Choroid plexus epithelial cell (primary cell): ENCODE data around the gene CAPRIN1.

Experiments used
- DNase-seq: peaks from one replicate; pipeline ENCODE4 v3.0.0-alpha.2; 2010; ENCODE audit warnings: low read depth
- H3K4me3 ChIP-seq: 2 replicates; pipeline ENCODE4 v1.5.1; 2011; ENCODE audit warnings: low read depth, mild to moderate bottlenecking, control low read depth, low read length, moderate library complexity
- CTCF ChIP-seq: conservative IDR thresholded peaks from 2 replicates; pipeline ENCODE4 v1.5.1; 2011; ENCODE audit warnings: low read depth, mild to moderate bottlenecking, control low read depth, inconsistent platforms, low read length, moderate library complexity

The CAPRIN1 gene

GRCh38 chr11:34132261-34132965 lies 80.9 kb downstream of the CAPRIN1 start:
- DNase-seq = no peak
- no peak overlapping the region for H3K4me3 ChIP-seq
- TF ChIP-seq CTCF = no peak

GRCh38 chr11:34134765-34135164 lies 83.2 kb downstream of the CAPRIN1 start:
- no peak for TF ChIP-seq CTCF
- no peak overlapping the region for H3K4me3 ChIP-seq
- DNase-seq = no peak

- TF ChIP-seq CTCF = no peak
- no peak for DNase-seq
- H3K4me3 ChIP-seq = no peak overlapping the region
Observed at GRCh38 chr11:34135439-34135838, 83.9 kb downstream of the CAPRIN1 start.

- no peak for DNase-seq
- no peak for TF ChIP-seq CTCF
- H3K4me3 ChIP-seq = no peak overlapping the region
Observed at GRCh38 chr11:34136420-34136819, 84.9 kb downstream of the CAPRIN1 start.

- no peak for DNase-seq
- no peak for TF ChIP-seq CTCF
- H3K4me3 ChIP-seq = no peak overlapping the region
Observed at GRCh38 chr11:34139346-34139745, 87.8 kb downstream of the CAPRIN1 start.

GRCh38 chr11:34140149-34140548 lies 88.6 kb downstream of the CAPRIN1 start:
- DNase-seq = no peak
- no peak for TF ChIP-seq CTCF
- no peak overlapping the region for H3K4me3 ChIP-seq

- no peak for DNase-seq
- no peak overlapping the region for H3K4me3 ChIP-seq
- TF ChIP-seq CTCF = no peak
Observed at GRCh38 chr11:34143048-34143447, 91.5 kb downstream of the CAPRIN1 start.
